NT2/D1 (cell line): Measurements from ENCODE around the gene EPHB3.
A peak's percentile ranks its signal among the peaks of the same experiment; 100 is the strongest.

Source experiments
- DNase-seq: peaks from one replicate; pipeline ENCODE4 v3.0.0-alpha.2; 2011; ENCODE audit warnings: low read depth, low spot score
- H3K27me3 ChIP-seq: 2 replicates; pipeline ENCODE4 v1.6.0; 2011; ENCODE audit warnings: mild to moderate bottlenecking; ENCODE audit not compliant: insufficient read length, insufficient read depth
- H3K36me3 ChIP-seq: 2 replicates; pipeline ENCODE4 v1.6.1; 2011; ENCODE audit warnings: mild to moderate bottlenecking, low read length, mixed read lengths; ENCODE audit not compliant: insufficient read depth, insufficient read length
- H3K4me1 ChIP-seq: 2 replicates; pipeline ENCODE4 v1.5.1; 2011; ENCODE audit not compliant: insufficient read depth, insufficient read length
- H3K4me3 ChIP-seq: 2 replicates; pipeline ENCODE4 v1.5.1; 2011; ENCODE audit warnings: low read depth; ENCODE audit not compliant: insufficient read length
- H3K9ac ChIP-seq: 2 replicates; pipeline ENCODE4 v1.6.0; 2011; ENCODE audit warnings: low read depth; ENCODE audit not compliant: insufficient read length
- H3K9me3 ChIP-seq: 2 replicates; pipeline ENCODE4 v1.5.1; 2011; ENCODE audit warnings: mild to moderate bottlenecking, low read length; ENCODE audit not compliant: insufficient read depth
- SUZ12 ChIP-seq: IDR thresholded peaks from 2 replicates; pipeline ENCODE4 v1.6.1; 2011; ENCODE audit not compliant: insufficient read length, insufficient read depth; ENCODE audit errors: extremely low read depth
- YY1 ChIP-seq: IDR thresholded peaks from 2 replicates; pipeline ENCODE4 v1.6.1; 2011; ENCODE audit not compliant: insufficient read length, insufficient read depth
- ZNF274 ChIP-seq: IDR thresholded peaks from 2 replicates; pipeline ENCODE4 v1.6.1; 2011; ENCODE audit warnings: mild to moderate bottlenecking, low read depth, low read length

Gene EPHB3

DNA sequence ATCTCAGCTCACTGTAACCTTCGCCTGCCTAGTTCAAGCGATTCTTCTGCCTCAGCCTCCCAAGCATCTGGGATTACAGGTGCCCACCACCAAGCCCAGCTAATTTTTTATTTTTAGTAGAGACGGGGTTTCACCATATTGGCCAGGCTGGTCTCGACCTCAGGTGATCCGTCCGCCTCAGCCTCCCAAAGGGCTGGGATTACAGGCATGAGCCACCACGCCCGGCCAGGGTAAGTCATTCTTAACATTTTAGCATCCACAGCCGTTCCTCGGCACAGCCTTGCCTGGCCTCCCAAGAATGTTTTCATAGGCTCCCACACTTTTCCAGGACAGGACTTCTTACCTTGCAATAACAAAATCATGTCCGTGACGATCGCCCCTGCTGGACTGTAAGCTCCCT lies 8.7 kb upstream of the EPHB3 start:
- no peak overlapping the region for H3K4me3 ChIP-seq
- H3K36me3 ChIP-seq = no peaks in the 10 kb centered on the region
- H3K9ac ChIP-seq = no peak overlapping the region
- TF ChIP-seq SUZ12 (no peak), YY1 (no peak), ZNF274 (no peak)
- H3K27me3 ChIP-seq = peaks cover 13% of the 10 kb centered on the region
- H3K9me3 ChIP-seq = no peaks in the 10 kb centered on the region
- H3K4me1 ChIP-seq = peaks cover 14% of the 10 kb centered on the region
- no peak for DNase-seq

GRCh38 chr3:184553385-184553784 lies 8.2 kb upstream of the EPHB3 start:
- Histone ChIP-seq H3K4me1 (peaks cover 18% of the 10 kb centered on the region), H3K9ac (no peak overlapping the region), H3K4me3 (no peak overlapping the region), H3K27me3 (peaks cover 17% of the 10 kb centered on the region), H3K36me3 (no peaks in the 10 kb centered on the region), H3K9me3 (no peaks in the 10 kb centered on the region)
- TF ChIP-seq YY1 = no peak
- no peak for TF ChIP-seq ZNF274
- no peak for TF ChIP-seq SUZ12
- no peak for DNase-seq

- H3K4me3 ChIP-seq = no peak overlapping the region
- no peaks in the 10 kb centered on the region for H3K36me3 ChIP-seq
- H3K9me3 ChIP-seq = no peaks in the 10 kb centered on the region
- H3K4me1 ChIP-seq = peaks cover 23% of the 10 kb centered on the region
- H3K9ac ChIP-seq = no peak overlapping the region
- DNase-seq = no peak
- peaks cover 20% of the 10 kb centered on the region for H3K27me3 ChIP-seq
- TF ChIP-seq ZNF274 = no peak
- no peak for TF ChIP-seq YY1
- no peak for TF ChIP-seq SUZ12
These were observed 7.1 kb upstream of the EPHB3 start for GRCh38 chr3:184554461-184554860.

- H3K9ac ChIP-seq = no peak overlapping the region
- H3K9me3 ChIP-seq = no peaks in the 10 kb centered on the region
- TF ChIP-seq ZNF274 (no peak), SUZ12 (no peak), YY1 (no peak)
- peaks cover 20% of the 10 kb centered on the region for H3K4me1 ChIP-seq
- peaks cover 37% of the 10 kb centered on the region for H3K27me3 ChIP-seq
- no peaks in the 10 kb centered on the region for H3K36me3 ChIP-seq
- no peak overlapping the region for H3K4me3 ChIP-seq
- no peak for DNase-seq
These were observed 4.8 kb upstream of the EPHB3 start for GRCh38 chr3:184556582-184557347.

DNA sequence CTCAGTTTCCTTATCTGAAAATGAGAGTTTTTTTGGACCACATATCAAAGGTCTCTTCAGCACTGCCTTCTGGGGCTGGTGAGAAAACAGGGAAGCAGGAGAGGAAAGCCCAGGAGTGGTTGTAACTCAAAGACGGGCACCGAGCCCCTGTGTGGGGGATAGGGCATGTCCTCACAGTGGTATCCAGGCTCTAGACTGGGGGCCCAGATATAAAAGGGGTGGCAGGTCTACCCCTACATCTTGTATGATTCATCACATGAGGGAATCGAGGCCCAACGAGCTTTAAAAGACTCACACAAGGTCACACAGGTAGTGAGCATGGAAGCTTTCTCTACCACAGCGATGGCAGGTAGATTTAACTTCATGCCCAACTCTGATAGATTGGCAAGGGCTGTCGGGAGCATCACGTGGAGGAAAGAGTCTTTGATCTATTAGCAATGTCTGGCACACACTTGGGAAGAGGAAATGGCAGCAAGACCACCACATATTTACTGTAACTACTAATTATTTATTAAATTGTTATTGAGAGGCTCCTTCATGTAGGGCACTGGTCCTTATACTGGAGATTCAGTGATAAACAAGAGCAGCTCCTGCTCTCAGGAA lies 4.1 kb upstream of the EPHB3 start:
- no peak for DNase-seq
- H3K4me3 ChIP-seq = no peak overlapping the region
- no peaks in the 10 kb centered on the region for H3K9me3 ChIP-seq
- H3K36me3 ChIP-seq = no peaks in the 10 kb centered on the region
- H3K27me3 ChIP-seq = peaks cover 35% of the 10 kb centered on the region
- H3K4me1 ChIP-seq = peaks cover 20% of the 10 kb centered on the region
- no peak overlapping the region for H3K9ac ChIP-seq
- no peak for TF ChIP-seq YY1
- no peak for TF ChIP-seq ZNF274
- no peak for TF ChIP-seq SUZ12

DNA sequence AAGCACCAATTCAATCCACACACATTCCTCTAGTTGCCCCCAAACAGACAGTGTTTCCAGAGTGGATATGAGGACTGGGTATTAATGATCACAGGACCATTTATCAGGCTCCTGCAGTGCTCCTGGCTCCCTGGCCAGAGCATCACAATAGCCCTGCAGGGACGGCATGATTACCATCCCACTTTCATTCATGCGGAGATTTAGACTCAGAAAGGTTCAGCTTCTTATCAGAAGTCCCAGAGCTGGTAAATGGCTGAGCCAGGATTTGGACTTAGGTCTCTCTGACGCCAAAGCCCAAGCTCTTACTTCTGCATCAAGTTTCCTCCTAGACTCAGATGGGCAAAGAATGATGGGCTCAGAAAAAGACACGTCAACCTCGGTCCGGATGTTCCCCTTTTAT lies 2.9 kb upstream of the EPHB3 start:
- no peaks in the 10 kb centered on the region for H3K9me3 ChIP-seq
- peaks cover 47% of the 10 kb centered on the region for H3K27me3 ChIP-seq
- peaks cover 23% of the 10 kb centered on the region for H3K4me1 ChIP-seq
- H3K36me3 ChIP-seq = no peaks in the 10 kb centered on the region
- H3K4me3 ChIP-seq = no peak overlapping the region
- TF ChIP-seq YY1 (no peak), ZNF274 (no peak), SUZ12 (no peak)
- no peak overlapping the region for H3K9ac ChIP-seq
- DNase-seq = no peak

GRCh38 chr3:184559336-184559735 lies 2.2 kb upstream of the EPHB3 start:
- DNase-seq = no peak
- no peak overlapping the region for H3K4me3 ChIP-seq
- peaks cover 29% of the 10 kb centered on the region for H3K4me1 ChIP-seq
- H3K36me3 ChIP-seq = no peaks in the 10 kb centered on the region
- H3K27me3 ChIP-seq = peaks cover 50% of the 10 kb centered on the region
- H3K9me3 ChIP-seq = no peaks in the 10 kb centered on the region
- TF ChIP-seq ZNF274 = no peak
- no peak for TF ChIP-seq SUZ12
- TF ChIP-seq YY1 = no peak
- peak overlapping the region; percentile 6 for H3K9ac ChIP-seq

- Histone ChIP-seq H3K27me3 (peaks cover 62% of the 10 kb centered on the region), H3K4me3 (no peak overlapping the region)
These were observed 1.1 kb upstream of the EPHB3 start for GRCh38 chr3:184560531-184560930.

More at GRCh38 chr3:184560531-184560930, 1.1 kb upstream of the EPHB3 start:
- Histone ChIP-seq H3K9me3 (no peaks in the 10 kb centered on the region), H3K36me3 (no peaks in the 10 kb centered on the region), H3K4me1 (peaks cover 38% of the 10 kb centered on the region), H3K9ac (no peak overlapping the region)
- TF ChIP-seq SUZ12 = no peak
- TF ChIP-seq YY1 = no peak
- TF ChIP-seq ZNF274 = no peak
- no peak for DNase-seq
